Right atrium auricular region (tissue), 2 donors: ENCODE data around the gene RC3H1. TPM values are rescaled to one million over a fixed set of nuclear protein-coding genes. Genes with fewer than 3 reads are reported as not detected.
A peak's percentile ranks its signal among the peaks of the same experiment; 100 is the strongest.
"Not testable (repeated sequence)": the region's sequence is repeated elsewhere in the genome, so short reads cannot be mapped to it uniquely, and the experiment has no call there.

ENCODE experiments used
- DNase-seq: peaks from one replicate; pipeline ENCODE4 v3.0.0-alpha.2; 2019; ENCODE audit warnings: low spot score
- H3K27ac ChIP-seq, 2 donors: fragments of 200-600 bp; sonication (generic); 1 replicate in 1 of 2; 2 replicates in 1 of 2; pipeline ENCODE4 v1.5.1; 2016 to 2019
- H3K27me3 ChIP-seq, 2 donors: fragments of 200-600 bp; sonication (generic); one replicate each; pipeline versions ENCODE4 v1.5.1 to v1.6.0; 2017 to 2019
- H3K36me3 ChIP-seq: fragments of 200-600 bp; sonication (generic); one replicate; pipeline ENCODE4 v1.5.1; 2016
- H3K4me1 ChIP-seq, 2 donors: fragments of 200-600 bp; sonication (generic); one replicate each; pipeline versions ENCODE4 v1.5.1 to v1.6.0; 2017 to 2019
- H3K4me3 ChIP-seq, 2 donors: fragments of 200-600 bp; sonication (generic); 1 replicate in 1 of 2; 2 replicates in 1 of 2; pipeline ENCODE4 v1.5.1; 2017 to 2019; ENCODE audit warnings: mild to moderate bottlenecking in 1 of 2, moderate library complexity in 1 of 2
- H3K9me3 ChIP-seq, 2 donors: fragments of 200-600 bp; sonication (generic); one replicate each; pipeline ENCODE4 v1.5.1; 2019
- total RNA-seq, 2 donors: library from RNA; depleted of rRNA; stranded (reverse); fragments of >200 nt; gene quantifications; one replicate each; pipeline ENCODE4 v1.1.0, GENCODE V29; 2016
- TF ChIP-seq, protein P1 (sequence below), 2 donors: fragments of 200-600 bp; sonication (generic); IDR thresholded peaks; one replicate each; pipeline ENCODE4 v1.5.1; 2019; ENCODE audit warnings: antibody characterized with exemption in 2 of 2

The RC3H1 gene
- total RNA-seq, 2 donors from 2014 or later: 14.6 to 15.6 TPM

DNA sequence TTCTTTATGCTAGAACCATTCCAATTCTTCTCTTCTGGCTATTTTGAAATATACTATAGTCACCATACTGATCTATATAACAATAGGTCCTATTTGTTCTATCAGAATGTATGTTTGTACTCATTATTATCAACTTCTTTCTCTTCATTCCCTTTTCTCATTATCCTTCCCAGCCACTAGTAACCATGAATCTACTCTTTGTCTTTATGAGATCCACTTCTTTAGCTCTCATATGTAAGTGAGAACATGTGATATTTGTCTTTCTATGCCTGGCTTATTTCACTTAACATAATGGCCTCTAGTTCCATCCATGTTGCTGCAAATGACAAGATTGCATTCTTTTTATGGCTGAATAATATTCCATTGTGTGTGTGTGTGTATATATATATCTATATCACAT, 31.7 kb upstream of the RC3H1 start:
- Histone ChIP-seq H3K36me3 (no peaks in the 10 kb centered on the region), H3K27ac (no peak overlapping the region), H3K4me1 (no peaks in the 10 kb centered on the region), H3K27me3 (no peaks in the 10 kb centered on the region), H3K4me3 (no peak overlapping the region), H3K9me3 (no peaks in the 10 kb centered on the region)
- no peak for DNase-seq
- TF ChIP-seq, protein P1, sequence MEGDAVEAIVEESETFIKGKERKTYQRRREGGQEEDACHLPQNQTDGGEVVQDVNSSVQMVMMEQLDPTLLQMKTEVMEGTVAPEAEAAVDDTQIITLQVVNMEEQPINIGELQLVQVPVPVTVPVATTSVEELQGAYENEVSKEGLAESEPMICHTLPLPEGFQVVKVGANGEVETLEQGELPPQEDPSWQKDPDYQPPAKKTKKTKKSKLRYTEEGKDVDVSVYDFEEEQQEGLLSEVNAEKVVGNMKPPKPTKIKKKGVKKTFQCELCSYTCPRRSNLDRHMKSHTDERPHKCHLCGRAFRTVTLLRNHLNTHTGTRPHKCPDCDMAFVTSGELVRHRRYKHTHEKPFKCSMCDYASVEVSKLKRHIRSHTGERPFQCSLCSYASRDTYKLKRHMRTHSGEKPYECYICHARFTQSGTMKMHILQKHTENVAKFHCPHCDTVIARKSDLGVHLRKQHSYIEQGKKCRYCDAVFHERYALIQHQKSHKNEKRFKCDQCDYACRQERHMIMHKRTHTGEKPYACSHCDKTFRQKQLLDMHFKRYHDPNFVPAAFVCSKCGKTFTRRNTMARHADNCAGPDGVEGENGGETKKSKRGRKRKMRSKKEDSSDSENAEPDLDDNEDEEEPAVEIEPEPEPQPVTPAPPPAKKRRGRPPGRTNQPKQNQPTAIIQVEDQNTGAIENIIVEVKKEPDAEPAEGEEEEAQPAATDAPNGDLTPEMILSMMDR (IDR thresholded peaks at IDR 0.05): no peak

DNA sequence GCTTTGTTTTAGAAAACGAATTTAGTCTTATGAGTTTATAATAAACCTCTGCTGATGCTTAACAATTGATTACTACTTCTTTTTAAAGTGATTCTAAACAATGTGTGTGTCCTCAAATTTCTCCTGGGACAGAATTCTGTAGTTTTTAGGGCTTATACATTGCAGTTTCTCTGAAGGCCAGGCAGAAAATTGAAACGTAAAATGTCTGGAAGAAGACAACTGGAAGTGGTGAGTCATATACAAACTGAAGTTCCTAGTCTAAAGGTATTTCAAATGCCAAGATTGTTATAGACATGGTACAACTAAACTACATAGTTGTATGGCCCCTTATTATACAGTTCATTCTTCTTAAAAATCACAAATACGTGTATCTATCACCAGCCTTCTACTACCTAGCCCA, 30.5 kb upstream of the RC3H1 start:
- no peaks in the 10 kb centered on the region for H3K36me3 ChIP-seq
- H3K27me3 ChIP-seq: no peaks in the 10 kb centered on the region
- H3K27ac ChIP-seq: peak overlapping the region in 1 of 2 donors; percentile 2
- H3K4me3 ChIP-seq: no peak overlapping the region
- TF ChIP-seq, protein P1 (IDR thresholded peaks at IDR 0.05): no peak
- H3K4me1 ChIP-seq: no peaks in the 10 kb centered on the region
- DNase-seq: no peak
- H3K9me3 ChIP-seq: no peaks in the 10 kb centered on the region

DNA sequence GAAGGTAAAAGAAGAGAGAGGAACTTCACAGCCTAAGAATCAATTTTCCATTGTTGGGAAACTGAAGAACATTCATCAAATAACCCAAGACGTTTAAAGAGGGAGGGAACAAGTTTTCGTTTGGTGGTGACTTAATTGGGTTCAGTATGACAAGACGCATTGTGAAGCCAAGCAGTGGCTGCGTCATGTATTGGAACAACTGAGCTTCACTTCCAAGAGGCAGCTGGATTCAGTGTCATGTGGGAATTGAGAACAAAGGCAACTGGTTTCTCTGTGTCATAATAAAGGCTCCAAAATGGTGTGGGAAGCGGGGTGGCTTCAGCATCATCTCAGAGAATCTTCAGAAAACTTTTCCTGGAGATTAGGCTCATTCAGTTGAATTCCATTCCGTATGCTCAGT, 29.8 kb upstream of the RC3H1 start:
- Histone ChIP-seq H3K36me3 (no peaks in the 10 kb centered on the region), H3K4me3 (no peak overlapping the region), H3K4me1 (no peaks in the 10 kb centered on the region), H3K9me3 (no peaks in the 10 kb centered on the region), H3K27me3 (no peaks in the 10 kb centered on the region), H3K27ac (peak overlapping the region in 1 of 2 donors; percentile 2)
- DNase-seq: peak; percentile 69
- TF ChIP-seq, protein P1 (IDR thresholded peaks at IDR 0.05): no peak

DNA sequence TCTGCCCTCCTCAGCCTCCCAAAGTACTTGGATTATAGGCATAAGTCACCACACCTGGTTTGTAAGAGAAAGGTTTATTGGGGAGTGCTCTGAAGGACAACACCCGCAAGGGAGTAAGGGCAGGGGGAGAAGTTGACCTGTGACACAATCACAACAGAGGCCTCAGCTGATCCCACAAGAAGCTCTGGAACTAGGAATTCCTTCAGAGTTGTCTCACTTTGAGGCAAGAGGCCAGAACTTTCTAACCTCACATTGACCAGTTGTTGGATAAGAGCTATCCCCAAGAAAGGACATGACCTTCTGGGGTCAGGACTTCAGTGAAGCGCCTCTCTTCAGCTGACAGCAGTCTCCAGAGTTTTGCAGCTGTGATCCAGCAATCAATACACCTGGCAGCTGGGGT, 27.4 kb upstream of the RC3H1 start:
- Histone ChIP-seq H3K27ac (no peak overlapping the region), H3K4me1 (no peaks in the 10 kb centered on the region), H3K9me3 (no peaks in the 10 kb centered on the region), H3K36me3 (no peaks in the 10 kb centered on the region), H3K27me3 (no peaks in the 10 kb centered on the region), H3K4me3 (no peak overlapping the region)
- TF ChIP-seq, protein P1 (IDR thresholded peaks at IDR 0.05): no peak
- DNase-seq: no peak

DNA sequence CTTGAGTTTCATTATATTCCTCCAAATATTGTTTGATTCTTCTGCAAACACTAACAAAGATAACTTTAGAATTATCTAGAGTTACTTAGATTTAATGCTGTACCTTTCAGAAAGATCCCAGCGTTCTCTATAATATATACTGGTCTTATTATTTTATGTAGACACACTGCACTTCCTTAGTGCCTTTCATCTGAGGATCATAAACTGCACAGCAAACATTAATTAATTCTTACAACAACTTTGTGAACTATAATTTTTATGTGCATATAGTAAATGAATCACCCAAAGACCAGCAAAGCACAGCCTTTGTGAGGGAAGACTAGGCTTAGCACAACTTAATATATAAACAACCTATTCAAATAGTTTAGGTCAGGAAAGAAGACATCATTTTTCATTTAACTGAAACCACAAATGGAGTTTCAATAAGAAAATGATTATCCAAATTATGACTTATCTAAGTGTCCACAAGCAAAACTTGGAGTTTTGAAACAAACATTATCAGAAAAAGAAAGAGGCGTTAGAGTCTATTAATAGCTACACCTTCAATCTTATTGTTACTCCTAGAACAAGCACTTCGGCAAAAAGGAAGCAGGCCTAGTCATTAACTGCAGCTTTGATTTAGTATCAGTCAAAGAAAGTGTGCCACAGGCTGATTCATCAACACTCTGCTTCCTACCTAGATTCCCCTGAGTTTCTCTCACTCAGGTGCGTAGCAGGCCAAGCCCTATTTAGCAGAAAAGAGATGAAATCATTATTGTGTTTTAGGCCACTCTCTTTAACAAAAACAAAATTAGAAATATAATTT, 22.5 kb upstream of the RC3H1 start:
- Histone ChIP-seq H3K4me3 (no peak overlapping the region), H3K27ac (no peak overlapping the region), H3K9me3 (no peaks in the 10 kb centered on the region), H3K4me1 (no peaks in the 10 kb centered on the region), H3K27me3 (no peaks in the 10 kb centered on the region), H3K36me3 (no peaks in the 10 kb centered on the region)
- DNase-seq: no peak
- TF ChIP-seq, protein P1 (IDR thresholded peaks at IDR 0.05): no peak

DNA sequence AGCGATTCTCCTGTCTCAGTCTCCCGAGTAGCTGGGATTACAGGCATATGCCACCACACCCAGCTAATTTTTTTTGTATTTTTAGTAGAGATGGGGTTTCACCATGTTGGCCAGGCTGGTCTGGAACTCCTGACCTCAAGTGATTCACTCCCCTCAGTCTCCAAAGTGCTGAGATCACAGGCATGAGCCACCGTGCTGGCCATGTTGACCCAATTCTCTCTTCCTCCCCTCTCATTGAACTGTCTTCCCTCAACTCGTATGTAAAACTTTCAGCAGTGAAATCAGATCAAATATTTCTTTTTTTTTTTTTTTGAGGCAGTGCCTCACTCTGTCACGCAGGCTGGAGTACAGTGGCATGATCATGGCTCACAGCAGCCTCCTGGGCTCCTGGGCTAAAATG, 20.4 kb upstream of the RC3H1 start:
- not testable (repeated sequence) for H3K36me3 ChIP-seq, H3K4me3 ChIP-seq

More for the DNA sequence above, 20.4 kb upstream of the RC3H1 start:
- not testable (repeated sequence) for H3K4me1 ChIP-seq, H3K27ac ChIP-seq, H3K9me3 ChIP-seq, H3K27me3 ChIP-seq, DNase-seq
